ENCODE data around the gene KIAA1958. TPM values are rescaled to one million over a fixed set of nuclear protein-coding genes. Genes with fewer than 3 reads are reported as not detected.

The KIAA1958 gene
- polyA plus RNA-seq, 2 of the 4 experiments (the other 2 are of a cell fraction): 2.2 to 3.7 TPM

GRCh38 chr9:112496074-112496722 lies 9.6 kb downstream of the KIAA1958 start:
- no peak for ATAC-seq
- POLR2A ChIA-PET: interaction anchor here (1.4 kb wide), 1 partner anchor 10 kb away, joined by 5 read pairs; the partner anchor contains the start of gene KIAA1958

GRCh38 chr9:112500842-112501241 lies 14.2 kb downstream of the KIAA1958 start:
- ATAC-seq (no peak), FAIRE-seq (no peak), DNase-seq (ENCODE audit: low read depth in 1 of 2, low spot score in 1 of 2) (no peak)
- Histone ChIP-seq H3K4me3 (no peak overlapping the region), H3K4me2 (no peak overlapping the region), H3K4me1 (peaks cover 19% of the 10 kb centered on the region), H3K9me3 (no peaks in the 10 kb centered on the region), H3K27ac (no peak overlapping the region)
- TF ChIP-seq ZC3H11A (IDR thresholded peaks at IDR 0.05): no peak
- TF ChIP-seq ESRRA (IDR thresholded peaks at IDR 0.05; ENCODE audit: borderline replicate concordance, low read length): no peak
- no peak for TF ChIP-seq KDM1A (IDR thresholded peaks at IDR 0.05; ENCODE audit: low read depth)
- TF ChIP-seq HMGXB4 (CRISPR knock-in tag; IDR thresholded peaks at IDR 0.05; ENCODE audit: borderline replicate concordance): no peak
- no peak for TF ChIP-seq HOXB13 (CRISPR knock-in tag; IDR thresholded peaks at IDR 0.05; ENCODE audit: low read depth)
- WGBS (ENCODE audit: missing lambda C conversion rate): 97% methylated on average over 2 of the region's 2 CpGs
- ChIA-PET CTCF (no interaction called here), POLR2A (no interaction called here)

More at GRCh38 chr9:112496074-112496722, 9.6 kb downstream of the KIAA1958 start:
- FAIRE-seq (no peak), DNase-seq (ENCODE audit: low read depth in 1 of 2, low spot score in 1 of 2) (no peak)
- Histone ChIP-seq H3K9me3 (peaks cover 29% of the 10 kb centered on the region), H3K4me2 (no peak overlapping the region), H3K4me1 (no peaks in the 10 kb centered on the region), H3K4me3 (no peak overlapping the region), H3K27ac (no peak overlapping the region)
- CTCF ChIA-PET: interaction anchor here (0.7 kb wide), 1 partner anchor 82 kb away, joined by 3 read pairs; no protein-coding TSS in a partner anchor
- 71% methylated on average over 3 of the region's 3 CpGs for WGBS (ENCODE audit: missing lambda C conversion rate)
- no peak for TF ChIP-seq FOSB (CRISPR knock-in tag; IDR thresholded peaks at IDR 0.05)
- TF ChIP-seq HEYL (CRISPR knock-in tag; IDR thresholded peaks at IDR 0.05): no peak
- TF ChIP-seq MAX (IDR thresholded peaks at IDR 0.05): no peak
- TF ChIP-seq RFX5 (IDR thresholded peaks at IDR 0.05): no peak
- no peak for TF ChIP-seq NFE2L2 (conservative IDR thresholded peaks at IDR 0.05; ENCODE audit: low read length)
- no peak for TF ChIP-seq HOXB13 (CRISPR knock-in tag; IDR thresholded peaks at IDR 0.05; ENCODE audit: low read depth)
- no peak for TF ChIP-seq PHF8 (IDR thresholded peaks at IDR 0.05; ENCODE audit: borderline replicate concordance, low read depth)
- no peak for TF ChIP-seq CHD2 (IDR thresholded peaks at IDR 0.05; ENCODE audit: low read length, partially characterized antibody)
- TF ChIP-seq ZFP36 (IDR thresholded peaks at IDR 0.05; ENCODE audit: borderline replicate concordance, partially characterized antibody): no peak
- no peak for TF ChIP-seq BCL3 (IDR thresholded peaks at IDR 0.05)
- TF ChIP-seq CHD4 (IDR thresholded peaks at IDR 0.05; ENCODE audit: borderline replicate concordance): no peak
- no peak for TF ChIP-seq GATA3 (IDR thresholded peaks at IDR 0.05; ENCODE audit: borderline replicate concordance)
- no peak for TF ChIP-seq CTCF (IDR thresholded peaks at IDR 0.05)
- no peak for TF ChIP-seq EP300 (IDR thresholded peaks at IDR 0.05)
- TF ChIP-seq HES2 (IDR thresholded peaks at IDR 0.05): no peak
- TF ChIP-seq RNF2 (IDR thresholded peaks at IDR 0.05; ENCODE audit: borderline replicate concordance, low read depth): no peak
- no peak for TF ChIP-seq TFCP2L1 (CRISPR knock-in tag; IDR thresholded peaks at IDR 0.05)
